IMR-90 (cell line): ENCODE data around the gene HCFC1R1. TPM values are rescaled to one million over a fixed set of nuclear protein-coding genes. Genes with fewer than 3 reads are reported as not detected.

ENCODE experiments used
- ATAC-seq: fragments of 200-7000 bp; cut with Tn5 transposase; 2 replicates; pipeline ENCODE4 v1.9.1; 2020; ENCODE audit warnings: low read depth, mild to moderate bottlenecking, moderate library complexity
- BruUV-seq: library from RNA; stranded (reverse); fragments of 400-500 nt; replicated peaks from 2 replicates; lab custom pipeline; 2021; lab: Mats Ljungman, UMichigan
- CTCF ChIA-PET: fragments of 300-600 bp; formaldehyde crosslinking; extraction: SDS; loops from one replicate; lab custom pipeline; 2021; ENCODE audit warnings: antibody characterized with exemption; lab: Yijun Ruan, JAX
- POLR2A ChIA-PET: fragments of 300-600 bp; sonication (Branson Sonifier 250); formaldehyde crosslinking; loops from one replicate; lab custom pipeline; 2022; ENCODE audit warnings: antibody characterized with exemption; ENCODE audit not compliant: unreplicated experiment; lab: Charles Lee
- DNase-seq: peaks from one replicate; pipeline ENCODE4 v3.0.0; 2013
- H2AFZ ChIP-seq: replicated peaks from 2 replicates; pipeline ENCODE3; 2013; ENCODE audit warnings: low read length, mild to moderate bottlenecking; ENCODE audit not compliant: poor library complexity
- H2AK5ac ChIP-seq: 2 replicates; pipeline ENCODE4 v1.6.1; 2013; ENCODE audit warnings: low read depth, low read length, inconsistent platforms
- H2AK9ac ChIP-seq: replicated peaks from 2 replicates; pipeline ENCODE3; 2013; ENCODE audit warnings: mild to moderate bottlenecking, low read depth, low read length, moderate library complexity; ENCODE audit not compliant: poor library complexity
- H2BK120ac ChIP-seq: 2 replicates; pipeline ENCODE4 v1.6.1; 2013; ENCODE audit warnings: low read depth, low read length, inconsistent platforms
- H2BK15ac ChIP-seq: 3 replicates; pipeline ENCODE4 v1.6.1; 2013; ENCODE audit warnings: low read depth, low read length, inconsistent platforms
- H2BK20ac ChIP-seq: 2 replicates; pipeline ENCODE4 v1.6.1; 2013; ENCODE audit warnings: low read depth, mild to moderate bottlenecking, inconsistent platforms, low read length, moderate library complexity
- H2BK5ac ChIP-seq: 2 replicates; pipeline ENCODE4 v1.6.1; 2013; ENCODE audit warnings: mild to moderate bottlenecking, low read depth, low read length, inconsistent platforms; ENCODE audit not compliant: poor library complexity, severe bottlenecking
- H3K14ac ChIP-seq: replicated peaks from 2 replicates; pipeline ENCODE4 v1.6.1; 2013; ENCODE audit warnings: low read depth, low read length, inconsistent platforms
- H3K18ac ChIP-seq: 2 replicates; pipeline ENCODE4 v1.6.1; 2013; ENCODE audit warnings: low read depth, low read length, control low read depth
- H3K23ac ChIP-seq: 2 replicates; pipeline ENCODE4 v1.6.1; 2013; ENCODE audit warnings: low read depth, low read length, inconsistent platforms
- H3K27ac ChIP-seq: 2 replicates; pipeline ENCODE4 v1.5.1; 2013; ENCODE audit warnings: mild to moderate bottlenecking, control low read depth, low read length; ENCODE audit not compliant: insufficient read depth
- H3K27me3 ChIP-seq: 2 replicates; pipeline ENCODE4 v1.6.1; 2013; ENCODE audit warnings: low read length; ENCODE audit not compliant: control insufficient read depth, insufficient read depth
- H3K36me3 ChIP-seq: 2 replicates; pipeline ENCODE4 v1.6.1; 2013; ENCODE audit warnings: low read length, mixed read lengths; ENCODE audit not compliant: control insufficient read depth, insufficient read depth
- H3K4ac ChIP-seq: 2 replicates; pipeline ENCODE4 v1.6.1; 2013; ENCODE audit warnings: low read depth, low read length, inconsistent platforms
- H3K4me1 ChIP-seq: 2 replicates; pipeline ENCODE4 v1.6.1; 2013; ENCODE audit warnings: low read length, mixed read lengths; ENCODE audit not compliant: control insufficient read depth, insufficient read depth
- H3K4me2 ChIP-seq: 2 replicates; pipeline ENCODE4 v1.6.1; 2013; ENCODE audit warnings: low read depth, mild to moderate bottlenecking, control low read depth, low read length, moderate library complexity
- H3K4me3 ChIP-seq: 2 replicates; pipeline ENCODE4 v1.5.1; 2013; ENCODE audit warnings: low read depth, mild to moderate bottlenecking, control low read depth, low read length, moderate library complexity; ENCODE audit not compliant: insufficient read depth
- H3K56ac ChIP-seq: 2 replicates; pipeline ENCODE4 v1.6.1; 2013; ENCODE audit warnings: low read length, inconsistent platforms; ENCODE audit not compliant: insufficient read depth; ENCODE audit errors: extremely low read depth
- H3K79me1 ChIP-seq, 2 experiments: 2 replicates each; pipeline ENCODE4 v1.6.1; 2013; ENCODE audit warnings: low read length in 2 of 2, inconsistent platforms in 1 of 2, low read depth in 1 of 2
- H3K9ac ChIP-seq: 2 replicates; pipeline ENCODE4 v1.6.1; 2013; ENCODE audit warnings: low read depth, low read length, control low read depth
- H3K9me1 ChIP-seq: 2 replicates; pipeline ENCODE4 v1.6.1; 2013; ENCODE audit warnings: low read length, inconsistent platforms; ENCODE audit not compliant: insufficient read depth
- H3K9me3 ChIP-seq: 2 replicates; pipeline ENCODE4 v1.6.1; 2013; ENCODE audit warnings: low read length; ENCODE audit not compliant: control insufficient read depth, insufficient read depth
- H4K20me1 ChIP-seq: 2 replicates; pipeline ENCODE4 v1.6.1; 2013; ENCODE audit warnings: low read length, inconsistent platforms; ENCODE audit not compliant: insufficient read depth
- H4K5ac ChIP-seq: 2 replicates; pipeline ENCODE4 v1.6.1; 2013; ENCODE audit warnings: mild to moderate bottlenecking, low read depth, low read length, control low read depth
- H4K8ac ChIP-seq, 2 experiments: 2 replicates each; pipeline ENCODE4 v1.6.1; 2013; ENCODE audit warnings: low read depth in 2 of 2, low read length in 2 of 2, control low read depth in 1 of 2, inconsistent platforms in 1 of 2
- H4K91ac ChIP-seq: 2 replicates; pipeline ENCODE4 v1.6.1; 2013; ENCODE audit warnings: low read depth, low read length, inconsistent platforms; ENCODE audit not compliant: insufficient read depth
- BHLHE40 ChIP-seq: fragments of 150-350 bp; IDR thresholded peaks from 2 replicates; pipeline ENCODE4 v1.6.1; 2016; ENCODE audit warnings: mild to moderate bottlenecking, low read depth, low read length
- CEBPB ChIP-seq: IDR thresholded peaks from 2 replicates; pipeline ENCODE4 v1.6.1; 2012; ENCODE audit warnings: low read depth, low read length, improper control_type of control experiment
- CHD1 ChIP-seq: IDR thresholded peaks from 2 replicates; pipeline ENCODE4 v1.6.1; 2012; ENCODE audit warnings: low read depth, low read length, improper control_type of control experiment
- CTCF ChIP-seq: conservative IDR thresholded peaks from 2 replicates; pipeline ENCODE4 v1.5.1; 2012; ENCODE audit warnings: mild to moderate bottlenecking, low read depth, low read length, improper control_type of control experiment
- ELK1 ChIP-seq: fragments of 150-350 bp; IDR thresholded peaks from 2 replicates; pipeline ENCODE4 v1.6.1; 2016; ENCODE audit warnings: low read depth, mild to moderate bottlenecking, low read length, moderate library complexity, borderline replicate concordance
- FOS ChIP-seq: fragments of 150-350 bp; IDR thresholded peaks from 2 replicates; pipeline ENCODE4 v1.6.1; 2016; ENCODE audit warnings: low read depth, low read length
- MAFK ChIP-seq: IDR thresholded peaks from 2 replicates; pipeline ENCODE4 v1.6.1; 2012; ENCODE audit warnings: low read depth, low read length, improper control_type of control experiment
- MAZ ChIP-seq: IDR thresholded peaks from 2 replicates; pipeline ENCODE4 v1.6.1; 2012; ENCODE audit warnings: low read depth, mild to moderate bottlenecking, low read length, improper control_type of control experiment, moderate library complexity, borderline replicate concordance
- MXI1 ChIP-seq: IDR thresholded peaks from 2 replicates; pipeline ENCODE4 v1.6.1; 2012; ENCODE audit warnings: low read depth, mild to moderate bottlenecking, low read length, moderate library complexity, borderline replicate concordance
- NFE2L2 ChIP-seq: fragments of 150-350 bp; IDR thresholded peaks from 2 replicates; pipeline ENCODE4 v1.6.1; 2016; ENCODE audit warnings: low read depth, mild to moderate bottlenecking, low read length
- POLR2A ChIP-seq: IDR thresholded peaks from 2 replicates; pipeline ENCODE4 v1.6.1; 2012; ENCODE audit warnings: mild to moderate bottlenecking, low read depth, low read length
- RAD21 ChIP-seq: IDR thresholded peaks from 2 replicates; pipeline ENCODE4 v1.6.1; 2012; ENCODE audit warnings: low read length, improper control_type of control experiment
- RCOR1 ChIP-seq: IDR thresholded peaks from 2 replicates; pipeline ENCODE4 v1.6.1; 2012; ENCODE audit warnings: mild to moderate bottlenecking, low read length, improper control_type of control experiment; ENCODE audit not compliant: insufficient replicate concordance
- RFX5 ChIP-seq: IDR thresholded peaks from 2 replicates; pipeline ENCODE4 v1.8.0; 2012; ENCODE audit warnings: low read depth, mild to moderate bottlenecking, low read length, moderate library complexity
- SMC3 ChIP-seq: fragments of 150-350 bp; IDR thresholded peaks from 2 replicates; pipeline ENCODE4 v1.6.1; 2016; ENCODE audit warnings: low read depth, mild to moderate bottlenecking, antibody characterized with exemption, low read length, moderate library complexity
- USF2 ChIP-seq: fragments of 150-350 bp; IDR thresholded peaks from 2 replicates; pipeline ENCODE4 v1.6.1; 2017; ENCODE audit warnings: mild to moderate bottlenecking, antibody characterized with exemption, low read length, low read depth
- WGBS, 2 experiments: methylation state at CpG; one replicate each; pipeline versions ENCODE4 v1.1.5 to v1.1.7; 2013; ENCODE audit warnings: missing lambda C conversion rate in 2 of 2; ENCODE audit not compliant: insufficient read length in 1 of 2; ENCODE audit errors: extremely low coverage in 2 of 2; 5-methylcytosine and 5-hydroxymethylcytosine counted together
- dilution Hi-C: fragments of 300-500 bp; cut with HindIII; formaldehyde crosslinking; loops from one replicate; pipeline ENCODE4 v1.14.3; 2018; ENCODE audit warnings: low sequenced_read_pairs; ENCODE audit not compliant: unreplicated experiment
- in situ Hi-C: fragments of 300-500 bp; cut with MboI; formaldehyde crosslinking; loops from 3 replicates; pipeline ENCODE4 v1.14.3; 2019; ENCODE audit warnings: low sequenced_read_pairs, inconsistent platforms, mixed read lengths
- intact Hi-C: fragments of 100-400 bp; cut with micrococcal nuclease; formaldehyde crosslinking; loops from 2 replicates; pipeline ENCODE4 v1.10.0; 2022
- polyA plus RNA-seq, 3 experiments: library from polyadenylated mRNA; depleted of rRNA; stranded (reverse); fragments of >200 nt; gene quantifications; 2 replicates each; pipeline ENCODE4 v1.2.3, GENCODE V29; 2012; ENCODE audit warnings: low replicate concordance in 1 of 3
- total RNA-seq: library from RNA; depleted of rRNA; stranded (reverse); fragments of >200 nt; gene quantifications from 2 replicates; pipeline ENCODE4 v1.2.3, GENCODE V29; 2012

Gene HCFC1R1
- total and polyA plus RNA-seq, 2 of the 4 experiments (the other 2 are of a cell fraction), result 7.2 to 57.9 TPM

- H3K27me3 ChIP-seq, result peaks cover 50% of the 10 kb centered on the region
- no peak overlapping the region for H2BK20ac ChIP-seq
- H2BK5ac ChIP-seq, result no peak overlapping the region
- BruUV-seq, result no TSS peak
- no peak overlapping the region for H3K18ac ChIP-seq
- in situ Hi-C loops (no loop called here), dilution Hi-C loops (no loop called here), intact Hi-C loops (no loop called here)
- H3K79me1 ChIP-seq, result no peaks in the 10 kb centered on the region
- H3K14ac ChIP-seq, result no peak overlapping the region
- H2AK5ac ChIP-seq, result no peak overlapping the region
- no peaks in the 10 kb centered on the region for H3K9me1 ChIP-seq
- no peak overlapping the region for H3K27ac ChIP-seq
- no peaks in the 10 kb centered on the region for H3K36me3 ChIP-seq
- H3K4me2 ChIP-seq, result no peak overlapping the region
- DNase-seq (no peak), ATAC-seq (no peak)
- H2BK120ac ChIP-seq, result no peak overlapping the region
- ChIA-PET CTCF (interaction anchor here (1.3 kb wide), 1 partner anchor 31 kb away, joined by 6 read pairs; no protein-coding TSS in a partner anchor), POLR2A (interaction anchor here (1.2 kb wide), 1 partner anchor 19 kb away, joined by 5 read pairs; the partner anchor contains the start of gene TNFRSF12A)
- no peaks in the 10 kb centered on the region for H3K9me3 ChIP-seq
- WGBS, 2 experiments, result 59% methylated on average over 5 of the region's 12 CpGs; no CpG with 5 or more reads in 1 of the 2 experiments
- H3K4me1 ChIP-seq, result no peaks in the 10 kb centered on the region
- H3K23ac ChIP-seq, result no peak overlapping the region
- H4K91ac ChIP-seq, result no peak overlapping the region
- H3K4me3 ChIP-seq, result no peak overlapping the region
- H3K4ac ChIP-seq, result no peak overlapping the region
- H2AK9ac ChIP-seq, result no peak overlapping the region
- H3K9ac ChIP-seq, result no peak overlapping the region
- H3K56ac ChIP-seq, result no peak overlapping the region
- H4K8ac ChIP-seq, result no peak overlapping the region
- H4K5ac ChIP-seq, result no peak overlapping the region
- TF ChIP-seq MAZ, result no peak
- no peak for TF ChIP-seq FOS
- no peak for TF ChIP-seq RCOR1
- TF ChIP-seq CHD1, result no peak
- TF ChIP-seq BHLHE40, result no peak
- no peak for TF ChIP-seq NFE2L2
- no peak for TF ChIP-seq USF2
- no peak for TF ChIP-seq MXI1
- TF ChIP-seq POLR2A, result no peak
- no peak for TF ChIP-seq RAD21
- TF ChIP-seq RFX5, result no peak
- TF ChIP-seq CEBPB, result no peak
- no peak for TF ChIP-seq CTCF
- no peak for TF ChIP-seq SMC3
- no peak for TF ChIP-seq ELK1
- TF ChIP-seq MAFK, result no peak
- no peaks in the 10 kb centered on the region for H4K20me1 ChIP-seq
- H2BK15ac ChIP-seq, result no peak overlapping the region
- H2AFZ ChIP-seq, result no peak overlapping the region
Measured at GRCh38 chr16:3001316-3001715, 22.4 kb downstream of the HCFC1R1 start.
